ENCODE measurements around the gene NSD1.
A peak's percentile ranks its signal among the peaks of the same experiment; 100 is the strongest.

The NSD1 gene

GRCh38 chr5:177133096-177133852 lies at the start of gene NSD1:
Gene NSD1, plus strand, starts transcription at chr5:177133773. Its CDS starts 1,331 bp downstream, at chr5:177135104.
- DNase-seq = peak; percentile 87

- no peak for DNase-seq
Measured at GRCh38 chr5:177084175-177084574, 49.4 kb upstream of the NSD1 start.

GRCh38 chr5:177085985-177086653 lies 47.5 kb upstream of the NSD1 start:
- DNase-seq = no peak

- peak; percentile 59 for DNase-seq
Measured at GRCh38 chr5:177086654-177087397, 46.7 kb upstream of the NSD1 start, which contains the start of gene FGFR4. Gene FGFR4, plus strand, starts transcription at chr5:177086915. Its CDS starts 2,688 bp downstream, at chr5:177089603.

GRCh38 chr5:177087398-177088005 lies 46.1 kb upstream of the NSD1 start:
- DNase-seq = no peak

- no peak for DNase-seq
Measured at GRCh38 chr5:177089127-177089526, 44.4 kb upstream of the NSD1 start.

- no peak for DNase-seq
Measured at GRCh38 chr5:177089825-177090641, 43.5 kb upstream of the NSD1 start.

- no peak for DNase-seq
Measured at GRCh38 chr5:177090813-177091212, 42.8 kb upstream of the NSD1 start.

- no peak for DNase-seq
Measured at GRCh38 chr5:177091232-177091631, 42.3 kb upstream of the NSD1 start.

GRCh38 chr5:177092178-177093081 lies 41.1 kb upstream of the NSD1 start:
- no peak for DNase-seq

GRCh38 chr5:177093082-177093712 lies 40.4 kb upstream of the NSD1 start:
- DNase-seq = no peak

GRCh38 chr5:177093803-177094202 lies 39.8 kb upstream of the NSD1 start:
- no peak for DNase-seq

GRCh38 chr5:177094224-177095087 lies 39.1 kb upstream of the NSD1 start:
- no peak for DNase-seq

- DNase-seq = no peak
Measured at GRCh38 chr5:177095088-177095669, 38.4 kb upstream of the NSD1 start.

GRCh38 chr5:177096162-177097015 lies 37.2 kb upstream of the NSD1 start:
- DNase-seq = no peak

GRCh38 chr5:177097016-177097985 lies 36.3 kb upstream of the NSD1 start:
- DNase-seq = no peak

GRCh38 chr5:177098120-177098469 lies 35.5 kb upstream of the NSD1 start:
- DNase-seq = no peak

Measured in stimulated activated naive CD4-positive, alpha-beta T cell treated with Interleukin-2 at 50 U/mL for 16 hours (primary cell).